Femur (tissue), 1 donor: ENCODE data around the gene LUZP1.

Experiments
- DNase-seq: peaks from one replicate; pipeline ENCODE4 v3.0.0-alpha.2; 2017

Gene LUZP1

GRCh38 chr1:23188434-23188884 is 19.8 kb upstream of the LUZP1 start:
- no peak for DNase-seq

- no peak for DNase-seq
Observed at GRCh38 chr1:23187637-23188036, 19.0 kb upstream of the LUZP1 start.

- no peak for DNase-seq
Observed at GRCh38 chr1:23185381-23185780, 16.7 kb upstream of the LUZP1 start.

- DNase-seq = peak; percentile 42
Observed at GRCh38 chr1:23184212-23184934, 15.7 kb upstream of the LUZP1 start.

GRCh38 chr1:23179862-23180261 is 11.2 kb upstream of the LUZP1 start:
- no peak for DNase-seq

- no peak for DNase-seq
Observed at GRCh38 chr1:23178950-23179349, 10.3 kb upstream of the LUZP1 start.

GRCh38 chr1:23178414-23178813 is 9.8 kb upstream of the LUZP1 start:
- DNase-seq = no peak

- peak; percentile 91 for DNase-seq
Observed at GRCh38 chr1:23177438-23178380, 9.1 kb upstream of the LUZP1 start.

GRCh38 chr1:23177031-23177430 is 8.4 kb upstream of the LUZP1 start:
- DNase-seq = no peak

- DNase-seq = no peak
Observed at GRCh38 chr1:23174426-23175110, 5.9 kb upstream of the LUZP1 start.

GRCh38 chr1:23171181-23171755 is 2.6 kb upstream of the LUZP1 start:
- DNase-seq = no peak

- DNase-seq = peak; percentile 81
Observed at GRCh38 chr1:23169727-23170335, 1.2 kb upstream of the LUZP1 start.

- no peak for DNase-seq
Observed at GRCh38 chr1:23169195-23169575, 529 bp upstream of the LUZP1 start.

- peak; percentile 62 for DNase-seq
Observed at GRCh38 chr1:23168079-23168444, 594 bp downstream of the LUZP1 start.

- peak; percentile 69 for DNase-seq
Observed at GRCh38 chr1:23167353-23168078, 1.1 kb downstream of the LUZP1 start.

- no peak for DNase-seq
Observed at GRCh38 chr1:23166854-23167253, 1.8 kb downstream of the LUZP1 start.

- DNase-seq = no peak
Observed at GRCh38 chr1:23163395-23163794, 5.3 kb downstream of the LUZP1 start.

GRCh38 chr1:23159963-23160877 is 8.4 kb downstream of the LUZP1 start:
- DNase-seq = no peak

- DNase-seq = no peak
Observed at GRCh38 chr1:23156940-23157339, 11.7 kb downstream of the LUZP1 start.

- no peak for DNase-seq
Observed at GRCh38 chr1:23152966-23153684, 15.5 kb downstream of the LUZP1 start.
